ENCODE measurements around the gene FOXM1.

Gene FOXM1

GRCh38 chr12:2824541-2824940 is 52.4 kb downstream of the FOXM1 start:
- no peak for ATAC-seq
- TF ChIP-seq GLIS3 (CRISPR knock-in tag; IDR thresholded peaks at IDR 0.05) = no peak
- TF ChIP-seq ARNTL (CRISPR knock-in tag; IDR thresholded peaks at IDR 0.05; ENCODE audit: borderline replicate concordance, low read depth) = no peak
- TF ChIP-seq OSR1 (CRISPR knock-in tag; IDR thresholded peaks at IDR 0.05) = no peak
- no peak for TF ChIP-seq ISL1 (CRISPR knock-in tag; IDR thresholded peaks at IDR 0.05)
- TF ChIP-seq ZC3H10 (CRISPR knock-in tag; IDR thresholded peaks at IDR 0.05) = no peak
- no peak for TF ChIP-seq TSHZ2 (CRISPR knock-in tag; IDR thresholded peaks at IDR 0.05)

GRCh38 chr12:2823483-2823882 is 53.5 kb downstream of the FOXM1 start:
- TF ChIP-seq CSDC2 (CRISPR knock-in tag; IDR thresholded peaks at IDR 0.05) (no peak), ARNTL (CRISPR knock-in tag; IDR thresholded peaks at IDR 0.05; ENCODE audit: borderline replicate concordance, low read depth) (no peak), ISL1 (CRISPR knock-in tag; IDR thresholded peaks at IDR 0.05) (no peak), ZNF565 (CRISPR knock-in tag; conservative IDR thresholded peaks at IDR 0.05; ENCODE audit: low read depth) (no peak), ZFP3 (CRISPR knock-in tag; IDR thresholded peaks at IDR 0.05) (no peak), CREB5 (CRISPR knock-in tag; IDR thresholded peaks at IDR 0.05; ENCODE audit: low read depth) (no peak), GLIS3 (CRISPR knock-in tag; IDR thresholded peaks at IDR 0.05) (no peak), CSRNP3 (CRISPR knock-in tag; IDR thresholded peaks at IDR 0.05) (no peak), ESRRG (CRISPR knock-in tag; IDR thresholded peaks at IDR 0.05) (no peak), POU6F1 (CRISPR knock-in tag; IDR thresholded peaks at IDR 0.05; ENCODE audit: borderline replicate concordance, low read depth) (no peak)
- no peak for ATAC-seq

GRCh38 chr12:2820432-2820831 is 56.5 kb downstream of the FOXM1 start:
- no peak for ATAC-seq
- TF ChIP-seq TCF4 (CRISPR knock-in tag; IDR thresholded peaks at IDR 0.05; ENCODE audit: borderline replicate concordance) = no peak
- TF ChIP-seq ZNF565 (CRISPR knock-in tag; conservative IDR thresholded peaks at IDR 0.05; ENCODE audit: low read depth) = no peak
- TF ChIP-seq ARNTL (CRISPR knock-in tag; IDR thresholded peaks at IDR 0.05; ENCODE audit: borderline replicate concordance, low read depth) = no peak
- TF ChIP-seq TOX (CRISPR knock-in tag; IDR thresholded peaks at IDR 0.05; ENCODE audit: borderline replicate concordance) = no peak
- TF ChIP-seq SNAI2 (CRISPR knock-in tag; IDR thresholded peaks at IDR 0.05) = no peak
- TF ChIP-seq BACH2 (CRISPR knock-in tag; IDR thresholded peaks at IDR 0.05; ENCODE audit: borderline replicate concordance) = no peak
- TF ChIP-seq RARB (CRISPR knock-in tag; IDR thresholded peaks at IDR 0.05) = no peak
- TF ChIP-seq ESRRG (CRISPR knock-in tag; IDR thresholded peaks at IDR 0.05) = no peak
- TF ChIP-seq PPARA (CRISPR knock-in tag; IDR thresholded peaks at IDR 0.05; ENCODE audit: borderline replicate concordance) = no peak
- TF ChIP-seq ZFP3 (CRISPR knock-in tag; IDR thresholded peaks at IDR 0.05) = no peak
- TF ChIP-seq ZNF70 (CRISPR knock-in tag; IDR thresholded peaks at IDR 0.05) = no peak
- TF ChIP-seq ISL1 (CRISPR knock-in tag; IDR thresholded peaks at IDR 0.05) = no peak
- TF ChIP-seq TSHZ2 (CRISPR knock-in tag; IDR thresholded peaks at IDR 0.05) = no peak
- no peak for TF ChIP-seq GLIS3 (CRISPR knock-in tag; IDR thresholded peaks at IDR 0.05)
- TF ChIP-seq ZC3H10 (CRISPR knock-in tag; IDR thresholded peaks at IDR 0.05) = no peak

Measured in SK-N-SH treated with all-trans-retinoic acid at 6 μM for 48 hours (cell line).